ENCODE data around the gene GABBR2.

The GABBR2 gene

GRCh38 chr9:98315551-98316060 lies 393.1 kb downstream of the GABBR2 start:
- Histone ChIP-seq H3K27me3 (ENCODE audit: insufficient read depth, low read length) (no peaks in the 10 kb centered on the region), H2AK5ac (ENCODE audit: low read length) (no peak overlapping the region), H2AFZ (ENCODE audit: insufficient read depth, low read length, poor library complexity) (no peak overlapping the region), H3K9me3 (ENCODE audit: insufficient read depth, low read depth, low read length) (peaks cover 3% of the 10 kb centered on the region), H3K36me3 (ENCODE audit: control insufficient read depth in 1 of 2, insufficient read depth in 2 of 2, low read length in 2 of 2) (no peaks in the 10 kb centered on the region), H4K8ac (ENCODE audit: low read depth, low read length) (no peak overlapping the region), H2BK5ac (ENCODE audit: low read depth, low read length, poor library complexity) (no peak overlapping the region), H3K79me1 (ENCODE audit: low read length) (no peaks in the 10 kb centered on the region), H4K91ac (ENCODE audit: low read depth, low read length) (no peak overlapping the region), H3K4me3 (ENCODE audit: low read depth, low read length) (peak overlapping the region; percentile 8), H3K27ac (ENCODE audit: low read depth, low read length) (no peak overlapping the region), H3K14ac (ENCODE audit: low read length) (no peak overlapping the region), H3K4me2 (ENCODE audit: low read length) (no peak overlapping the region), H3K4me1 (ENCODE audit: control insufficient read depth in 1 of 2, insufficient read depth in 2 of 2, low read length in 2 of 2) (no peaks in the 10 kb centered on the region), H3K4ac (ENCODE audit: low read depth, low read length) (no peak overlapping the region), H3K18ac (ENCODE audit: low read length) (no peak overlapping the region), H3K79me2 (ENCODE audit: control insufficient read depth, insufficient read depth, low read length, poor library complexity) (no peaks in the 10 kb centered on the region), H2BK12ac (ENCODE audit: low read length) (no peak overlapping the region), H3K9ac (ENCODE audit: low read length) (peak overlapping the region; percentile 4), H4K12ac (ENCODE audit: low read depth, low read length) (no peak overlapping the region), H3K23ac (ENCODE audit: low read length) (no peak overlapping the region), H2BK120ac (ENCODE audit: insufficient read depth, low read length, poor library complexity) (no peak overlapping the region)
- peak; percentile 80 to 94 for DNase-seq
- WGBS (ENCODE audit: extremely low coverage, insufficient coverage, insufficient read length), result no CpG with 5 or more reads among the region's 9 CpGs

GRCh38 chr9:98315067-98315453 lies 393.7 kb downstream of the GABBR2 start:
- peak overlapping the region; percentile 8 for H3K4me3 ChIP-seq (ENCODE audit: low read depth, low read length)
- H4K91ac ChIP-seq (ENCODE audit: low read depth, low read length), result no peak overlapping the region
- peaks cover 3% of the 10 kb centered on the region for H3K9me3 ChIP-seq (ENCODE audit: insufficient read depth, low read depth, low read length)
- H3K27ac ChIP-seq (ENCODE audit: low read depth, low read length), result no peak overlapping the region
- no CpG with 5 or more reads among the region's 7 CpGs for WGBS (ENCODE audit: extremely low coverage, insufficient coverage, insufficient read length)
- no peak overlapping the region for H2BK120ac ChIP-seq (ENCODE audit: insufficient read depth, low read length, poor library complexity)
- DNase-seq, result no peak
- no peak overlapping the region for H4K12ac ChIP-seq (ENCODE audit: low read depth, low read length)
- H3K36me3 ChIP-seq (ENCODE audit: control insufficient read depth in 1 of 2, insufficient read depth in 2 of 2, low read length in 2 of 2), result no peaks in the 10 kb centered on the region
- no peak overlapping the region for H3K4me2 ChIP-seq (ENCODE audit: low read length)
- H2BK12ac ChIP-seq (ENCODE audit: low read length), result no peak overlapping the region
- H2BK5ac ChIP-seq (ENCODE audit: low read depth, low read length, poor library complexity), result no peak overlapping the region
- no peaks in the 10 kb centered on the region for H3K79me1 ChIP-seq (ENCODE audit: low read length)
- H4K8ac ChIP-seq (ENCODE audit: low read depth, low read length), result no peak overlapping the region
- no peak overlapping the region for H3K9ac ChIP-seq (ENCODE audit: low read length)
- H3K14ac ChIP-seq (ENCODE audit: low read length), result no peak overlapping the region
- H3K4ac ChIP-seq (ENCODE audit: low read depth, low read length), result no peak overlapping the region
- H3K79me2 ChIP-seq (ENCODE audit: control insufficient read depth, insufficient read depth, low read length, poor library complexity), result no peaks in the 10 kb centered on the region
- no peak overlapping the region for H2AFZ ChIP-seq (ENCODE audit: insufficient read depth, low read length, poor library complexity)
- no peak overlapping the region for H3K18ac ChIP-seq (ENCODE audit: low read length)
- H3K4me1 ChIP-seq (ENCODE audit: control insufficient read depth in 1 of 2, insufficient read depth in 2 of 2, low read length in 2 of 2), result no peaks in the 10 kb centered on the region
- no peak overlapping the region for H2AK5ac ChIP-seq (ENCODE audit: low read length)
- H3K23ac ChIP-seq (ENCODE audit: low read length), result no peak overlapping the region
- H3K27me3 ChIP-seq (ENCODE audit: insufficient read depth, low read length), result no peaks in the 10 kb centered on the region

DNA sequence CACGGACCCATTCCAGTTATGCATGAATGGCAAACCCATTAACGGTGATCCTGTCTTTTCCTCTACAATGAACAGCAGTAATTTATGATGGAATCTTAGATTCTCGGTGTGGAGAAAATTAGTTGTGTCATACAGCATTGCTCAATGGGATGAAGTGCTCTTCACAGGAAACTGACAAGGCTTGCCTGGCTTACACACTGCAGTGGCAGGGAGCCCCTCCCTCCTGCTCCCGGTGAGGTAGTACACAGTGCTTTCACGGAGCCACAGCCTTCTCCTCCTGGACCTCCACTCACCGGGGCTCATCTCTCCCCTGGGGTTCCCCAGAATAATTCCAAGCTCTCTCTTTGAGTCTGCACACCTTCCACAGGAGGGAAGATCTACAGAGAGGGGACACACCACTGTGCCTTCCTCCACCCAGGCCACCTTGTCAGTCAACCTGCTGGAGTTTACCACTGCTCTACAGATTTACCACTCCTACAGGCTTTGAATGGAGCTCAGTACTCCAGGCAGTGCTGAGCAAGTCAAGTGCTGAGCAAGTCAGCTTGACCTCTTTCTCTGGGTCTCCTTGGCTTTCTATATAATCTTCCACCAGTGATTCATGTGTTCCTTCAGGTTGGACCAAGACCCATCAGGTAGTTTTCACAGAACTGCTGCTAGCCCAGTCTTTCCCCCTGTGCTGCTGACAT lies 394.2 kb downstream of the GABBR2 start:
- Histone ChIP-seq H2BK120ac (ENCODE audit: insufficient read depth, low read length, poor library complexity) (no peak overlapping the region), H3K4me2 (ENCODE audit: low read length) (no peak overlapping the region), H3K27me3 (ENCODE audit: insufficient read depth, low read length) (no peaks in the 10 kb centered on the region), H2BK5ac (ENCODE audit: low read depth, low read length, poor library complexity) (no peak overlapping the region), H3K4me1 (ENCODE audit: control insufficient read depth in 1 of 2, insufficient read depth in 2 of 2, low read length in 2 of 2) (no peaks in the 10 kb centered on the region), H3K4me3 (ENCODE audit: low read depth, low read length) (no peak overlapping the region), H3K9me3 (ENCODE audit: insufficient read depth, low read depth, low read length) (peaks cover 3% of the 10 kb centered on the region), H3K9ac (ENCODE audit: low read length) (no peak overlapping the region), H4K8ac (ENCODE audit: low read depth, low read length) (no peak overlapping the region), H3K79me1 (ENCODE audit: low read length) (no peaks in the 10 kb centered on the region), H4K12ac (ENCODE audit: low read depth, low read length) (no peak overlapping the region), H3K18ac (ENCODE audit: low read length) (no peak overlapping the region), H3K4ac (ENCODE audit: low read depth, low read length) (no peak overlapping the region), H3K36me3 (ENCODE audit: control insufficient read depth in 1 of 2, insufficient read depth in 2 of 2, low read length in 2 of 2) (no peaks in the 10 kb centered on the region), H2BK12ac (ENCODE audit: low read length) (no peak overlapping the region), H4K91ac (ENCODE audit: low read depth, low read length) (no peak overlapping the region), H3K23ac (ENCODE audit: low read length) (no peak overlapping the region), H2AK5ac (ENCODE audit: low read length) (no peak overlapping the region), H3K14ac (ENCODE audit: low read length) (no peak overlapping the region), H3K27ac (ENCODE audit: low read depth, low read length) (no peak overlapping the region), H3K79me2 (ENCODE audit: control insufficient read depth, insufficient read depth, low read length, poor library complexity) (no peaks in the 10 kb centered on the region), H2AFZ (ENCODE audit: insufficient read depth, low read length, poor library complexity) (no peak overlapping the region)
- DNase-seq, result peak in 1 of 2 donors; percentile 64
- no CpG with 5 or more reads among the region's 6 CpGs for WGBS (ENCODE audit: extremely low coverage, insufficient coverage, insufficient read length)

GRCh38 chr9:98312365-98312764 lies 396.4 kb downstream of the GABBR2 start:
- Histone ChIP-seq H4K12ac (ENCODE audit: low read depth, low read length) (no peak overlapping the region), H2AK5ac (ENCODE audit: low read length) (no peak overlapping the region), H4K8ac (ENCODE audit: low read depth, low read length) (no peak overlapping the region), H4K91ac (ENCODE audit: low read depth, low read length) (no peak overlapping the region), H2BK12ac (ENCODE audit: low read length) (no peak overlapping the region), H3K23ac (ENCODE audit: low read length) (no peak overlapping the region), H3K36me3 (ENCODE audit: control insufficient read depth in 1 of 2, insufficient read depth in 2 of 2, low read length in 2 of 2) (no peaks in the 10 kb centered on the region), H3K79me2 (ENCODE audit: control insufficient read depth, insufficient read depth, low read length, poor library complexity) (no peaks in the 10 kb centered on the region), H3K4me1 (ENCODE audit: control insufficient read depth in 1 of 2, insufficient read depth in 2 of 2, low read length in 2 of 2) (peaks cover 0 to under 1% of the 10 kb centered on the region in 2 experiments), H3K79me1 (ENCODE audit: low read length) (no peaks in the 10 kb centered on the region), H2BK5ac (ENCODE audit: low read depth, low read length, poor library complexity) (no peak overlapping the region), H3K4me2 (ENCODE audit: low read length) (no peak overlapping the region), H2AFZ (ENCODE audit: insufficient read depth, low read length, poor library complexity) (no peak overlapping the region), H3K4ac (ENCODE audit: low read depth, low read length) (no peak overlapping the region), H3K27me3 (ENCODE audit: insufficient read depth, low read length) (no peaks in the 10 kb centered on the region), H3K9me3 (ENCODE audit: insufficient read depth, low read depth, low read length) (peaks cover 1% of the 10 kb centered on the region), H3K14ac (ENCODE audit: low read length) (no peak overlapping the region), H3K4me3 (ENCODE audit: low read depth, low read length) (no peak overlapping the region), H3K18ac (ENCODE audit: low read length) (no peak overlapping the region), H3K27ac (ENCODE audit: low read depth, low read length) (no peak overlapping the region), H2BK120ac (ENCODE audit: insufficient read depth, low read length, poor library complexity) (no peak overlapping the region), H3K9ac (ENCODE audit: low read length) (no peak overlapping the region)
- DNase-seq, result no peak
- no CpG with 5 or more reads among the region's 3 CpGs for WGBS (ENCODE audit: extremely low coverage, insufficient coverage, insufficient read length)

Data from trophoblast cell (in vitro differentiated cells and primary cell).